Fibroblast of lung (primary cell): Measurements from ENCODE around the gene ARFGAP3. TPM values are rescaled to one million over a fixed set of nuclear protein-coding genes. Genes with fewer than 3 reads are reported as not detected.

ENCODE experiments used
- DNase-seq, 2 donors: peaks; one replicate each; pipeline versions ENCODE4 v3.0.0 to v3.0.0-alpha.2; 2010; ENCODE audit warnings: low read depth in 2 of 2
- H2AFZ ChIP-seq: 2 replicates; pipeline ENCODE4 v1.5.1; 2012; ENCODE audit warnings: low read length, control low read depth, inconsistent platforms
- H3K27ac ChIP-seq: 2 replicates; pipeline ENCODE4 v1.5.1; 2011; ENCODE audit warnings: low read length, control low read depth; ENCODE audit not compliant: insufficient read depth
- H3K27me3 ChIP-seq: 2 replicates; pipeline ENCODE4 v1.5.1; 2011; ENCODE audit warnings: mild to moderate bottlenecking, low read length; ENCODE audit not compliant: control insufficient read depth, insufficient read depth
- H3K36me3 ChIP-seq: 2 replicates; pipeline ENCODE4 v1.5.1; 2011; ENCODE audit warnings: low read length; ENCODE audit not compliant: control insufficient read depth, insufficient read depth
- H3K4me1 ChIP-seq: 2 replicates; pipeline ENCODE4 v1.5.1; 2011; ENCODE audit warnings: low read length; ENCODE audit not compliant: control insufficient read depth, insufficient read depth; ENCODE audit errors: extremely low read depth
- H3K4me2 ChIP-seq: 2 replicates; pipeline ENCODE4 v1.5.1; 2011; ENCODE audit warnings: low read length, control low read depth; ENCODE audit not compliant: insufficient read depth; ENCODE audit errors: extremely low read depth
- H3K4me3 ChIP-seq, 4 experiments: fragments of 200-600 bp in 1 of 4; sonication (generic) in 1 of 4; replicated peaks in 1 of 4; 2 replicates each; pipeline ENCODE4 v1.5.1; 2011 to 2016; ENCODE audit warnings: low read length in 4 of 4, low read depth in 3 of 4, mild to moderate bottlenecking in 3 of 4, control low read depth in 2 of 4, inconsistent platforms in 1 of 4, mixed read lengths in 1 of 4; ENCODE audit not compliant: insufficient read depth in 1 of 4; ENCODE audit errors: control extremely low read depth in 1 of 4
- H3K79me2 ChIP-seq: 2 replicates; pipeline ENCODE4 v1.5.1; 2012; ENCODE audit warnings: mild to moderate bottlenecking, low read length, inconsistent platforms; ENCODE audit not compliant: control insufficient read depth, insufficient read depth
- H3K9ac ChIP-seq: 2 replicates; pipeline ENCODE4 v1.5.1; 2011; ENCODE audit warnings: mild to moderate bottlenecking, low read length, control low read depth; ENCODE audit not compliant: insufficient read depth
- H3K9me3 ChIP-seq: 2 replicates; pipeline ENCODE4 v1.5.1; 2012; ENCODE audit warnings: low read depth, low read length; ENCODE audit not compliant: control insufficient read depth, insufficient read depth
- H4K20me1 ChIP-seq: 2 replicates; pipeline ENCODE4 v1.5.1; 2011; ENCODE audit warnings: low read length; ENCODE audit not compliant: control insufficient read depth, insufficient read depth; ENCODE audit errors: extremely low read depth
- CTCF ChIP-seq, 2 donors: IDR thresholded peaks in 1 of 2; conservative IDR thresholded peaks in 1 of 2; 1 replicate in 1 of 2; 2 replicates in 1 of 2; pipeline ENCODE4 v1.5.1; 2011 to 2012; ENCODE audit warnings: low read length in 2 of 2, control low read depth in 1 of 2, inconsistent platforms in 1 of 2, low read depth in 1 of 2, mild to moderate bottlenecking in 1 of 2
- EZH2 ChIP-seq: IDR thresholded peaks from 2 replicates; pipeline ENCODE4 v1.5.1; 2012; ENCODE audit warnings: low read length, control low read depth, mild to moderate bottlenecking; ENCODE audit errors: missing control alignments
- polyA plus RNA-seq, 2 donors: library from polyadenylated mRNA; depleted of rRNA in 1 of 2; stranded (reverse) in 1 of 2; unstranded in 1 of 2; fragments of >200 nt; gene quantifications; 2 replicates each; pipeline ENCODE4 v1.2.1, GENCODE V29; 2011 to 2012; ENCODE audit warnings: missing spikeins in 1 of 2
- total RNA-seq: library from RNA; depleted of rRNA; stranded (reverse); fragments of >200 nt; gene quantifications from 2 replicates; pipeline ENCODE4 v1.2.1, GENCODE V29; 2014

ARFGAP3 gene
- total and polyA plus RNA-seq, 2 donors (not counting 1 experiment from before 2014, with no cell fraction given) = 62.1 to 74.1 TPM

- Histone ChIP-seq H3K79me2 (no peaks in the 10 kb centered on the region), H3K9me3 (no peaks in the 10 kb centered on the region), H3K4me2 (no peak overlapping the region), H3K27ac (no peak overlapping the region), H3K9ac (no peak overlapping the region), H3K27me3 (no peaks in the 10 kb centered on the region), H3K4me1 (no peaks in the 10 kb centered on the region), H3K36me3 (peaks cover 18% of the 10 kb centered on the region), H2AFZ (no peak overlapping the region), H3K4me3 (no peak overlapping the region), H4K20me1 (no peaks in the 10 kb centered on the region)
- TF ChIP-seq CTCF (conservative IDR thresholded peaks at IDR 0.05 in 1 of 2, IDR thresholded peaks at IDR 0.05 in 1 of 2; ENCODE audit: low read depth in 1 of 2, low read length in 2 of 2) = no peak
- no peak for DNase-seq
Measured at GRCh38 chr22:42887523-42888507, 30.7 kb upstream of the ARFGAP3 start.

GRCh38 chr22:42887120-42887519 lies 30.0 kb upstream of the ARFGAP3 start:
- Histone ChIP-seq H3K4me1 (no peaks in the 10 kb centered on the region), H3K4me2 (no peak overlapping the region), H3K36me3 (peaks cover 19% of the 10 kb centered on the region), H3K4me3 (no peak overlapping the region), H3K79me2 (no peaks in the 10 kb centered on the region), H4K20me1 (no peaks in the 10 kb centered on the region), H2AFZ (no peak overlapping the region), H3K27ac (no peak overlapping the region), H3K9ac (no peak overlapping the region), H3K9me3 (no peaks in the 10 kb centered on the region), H3K27me3 (no peaks in the 10 kb centered on the region)
- no peak for DNase-seq
- TF ChIP-seq CTCF (conservative IDR thresholded peaks at IDR 0.05 in 1 of 2, IDR thresholded peaks at IDR 0.05 in 1 of 2; ENCODE audit: low read depth in 1 of 2, low read length in 2 of 2) = no peak
- no peak for TF ChIP-seq EZH2

GRCh38 chr22:42885446-42885845 lies 28.4 kb upstream of the ARFGAP3 start:
- TF ChIP-seq CTCF (conservative IDR thresholded peaks at IDR 0.05 in 1 of 2, IDR thresholded peaks at IDR 0.05 in 1 of 2; ENCODE audit: low read depth in 1 of 2, low read length in 2 of 2) = no peak
- no peak for TF ChIP-seq EZH2
- no peak overlapping the region for H3K27ac ChIP-seq
- DNase-seq = no peak

More at GRCh38 chr22:42885446-42885845, 28.4 kb upstream of the ARFGAP3 start:
- Histone ChIP-seq H3K4me1 (no peaks in the 10 kb centered on the region), H3K9ac (no peak overlapping the region), H3K36me3 (peaks cover 21% of the 10 kb centered on the region), H3K27me3 (no peaks in the 10 kb centered on the region), H3K9me3 (no peaks in the 10 kb centered on the region), H2AFZ (no peak overlapping the region), H3K79me2 (no peaks in the 10 kb centered on the region), H4K20me1 (no peaks in the 10 kb centered on the region), H3K4me2 (no peak overlapping the region), H3K4me3 (no peak overlapping the region)
